Parathyroid adenoma (tissue), 2 donors: ENCODE measurements around the gene CPA5.

ENCODE experiments used
- H2AFZ ChIP-seq: fragments of 300-600 bp; sonication (generic); one replicate; pipeline ENCODE4 v1.7.0; 2017; ENCODE audit warnings: antibody characterized with exemption, mild to moderate bottlenecking
- H3K27ac ChIP-seq: fragments of 300-600 bp; sonication (generic); one replicate; pipeline ENCODE4 v1.7.0; 2017
- H3K27me3 ChIP-seq: fragments of 300-600 bp; sonication (generic); one replicate; pipeline ENCODE4 v1.7.0; 2017; ENCODE audit warnings: low read length; ENCODE audit not compliant: control insufficient read depth, insufficient read depth
- H3K36me3 ChIP-seq: fragments of 300-600 bp; sonication (generic); one replicate; pipeline ENCODE4 v1.7.0; 2017; ENCODE audit warnings: low read length; ENCODE audit not compliant: control insufficient read depth, insufficient read depth
- H3K4me1 ChIP-seq: fragments of 300-600 bp; sonication (generic); one replicate; pipeline ENCODE4 v1.7.0; 2017; ENCODE audit warnings: control low read depth
- H3K4me2 ChIP-seq: fragments of 300-600 bp; sonication (generic); one replicate; pipeline ENCODE4 v1.7.0; 2017; ENCODE audit warnings: low read length
- H3K4me3 ChIP-seq: fragments of 300-600 bp; sonication (generic); one replicate; pipeline ENCODE4 v1.7.0; 2017; ENCODE audit warnings: low read depth, low read length
- H3K79me2 ChIP-seq: fragments of 300-600 bp; sonication (generic); one replicate; pipeline ENCODE4 v1.7.0; 2017; ENCODE audit warnings: control low read depth
- H3K9ac ChIP-seq: fragments of 300-600 bp; sonication (generic); one replicate; pipeline ENCODE4 v1.7.0; 2017; ENCODE audit warnings: mild to moderate bottlenecking
- H3K9me3 ChIP-seq: fragments of 300-600 bp; sonication (generic); one replicate; pipeline ENCODE4 v1.7.0; 2017; ENCODE audit warnings: low read length; ENCODE audit not compliant: control insufficient read depth
- CTCF ChIP-seq: fragments of 300-600 bp; sonication (generic); IDR thresholded peaks from one replicate; pipeline ENCODE4 v1.7.0; 2017; ENCODE audit warnings: antibody characterized with exemption, mild to moderate bottlenecking
- donor health status: primary hyperparathyroidism.

CPA5 gene

GRCh38 chr7:130332259-130333053, 12.2 kb upstream of the CPA5 start:
- no peaks in the 10 kb centered on the region for H3K9me3 ChIP-seq
- H3K4me2 ChIP-seq = no peak overlapping the region
- H3K4me3 ChIP-seq = no peak overlapping the region
- H3K36me3 ChIP-seq = no peaks in the 10 kb centered on the region
- H3K27me3 ChIP-seq = no peaks in the 10 kb centered on the region
- no peak overlapping the region for H3K9ac ChIP-seq
- no peak for TF ChIP-seq CTCF
- H3K79me2 ChIP-seq = no peaks in the 10 kb centered on the region
- peaks cover 2% of the 10 kb centered on the region for H3K4me1 ChIP-seq
- no peak overlapping the region for H2AFZ ChIP-seq
- no peak overlapping the region for H3K27ac ChIP-seq

- H3K27ac ChIP-seq = no peak overlapping the region
- no peak for TF ChIP-seq CTCF
These were observed 10.8 kb upstream of the CPA5 start for GRCh38 chr7:130333832-130334231.

GRCh38 chr7:130334274-130334673, 10.3 kb upstream of the CPA5 start:
- Histone ChIP-seq H3K9ac (no peak overlapping the region), H3K9me3 (no peaks in the 10 kb centered on the region), H3K4me3 (no peak overlapping the region), H3K4me1 (peaks cover 2% of the 10 kb centered on the region), H3K27ac (no peak overlapping the region), H3K79me2 (no peaks in the 10 kb centered on the region), H3K4me2 (no peak overlapping the region), H3K36me3 (no peaks in the 10 kb centered on the region), H2AFZ (no peak overlapping the region), H3K27me3 (no peaks in the 10 kb centered on the region)
- no peak for TF ChIP-seq CTCF

More at GRCh38 chr7:130333832-130334231, 10.8 kb upstream of the CPA5 start:
- H3K4me1 ChIP-seq = peaks cover 2% of the 10 kb centered on the region
- H3K4me2 ChIP-seq = no peak overlapping the region
- no peaks in the 10 kb centered on the region for H3K36me3 ChIP-seq
- no peak overlapping the region for H3K9ac ChIP-seq
- H3K4me3 ChIP-seq = no peak overlapping the region
- H2AFZ ChIP-seq = no peak overlapping the region
- no peaks in the 10 kb centered on the region for H3K79me2 ChIP-seq
- no peaks in the 10 kb centered on the region for H3K27me3 ChIP-seq
- no peaks in the 10 kb centered on the region for H3K9me3 ChIP-seq

- Histone ChIP-seq H2AFZ (no peak overlapping the region), H3K36me3 (no peaks in the 10 kb centered on the region), H3K9me3 (no peaks in the 10 kb centered on the region), H3K4me3 (no peak overlapping the region), H3K9ac (no peak overlapping the region), H3K4me1 (peaks cover 2% of the 10 kb centered on the region), H3K27me3 (no peaks in the 10 kb centered on the region), H3K27ac (no peak overlapping the region), H3K4me2 (no peak overlapping the region), H3K79me2 (no peaks in the 10 kb centered on the region)
- TF ChIP-seq CTCF = no peak
These were observed 7.1 kb upstream of the CPA5 start for GRCh38 chr7:130337410-130337971.
